IPS-18c (cell line): Measurements from ENCODE around the gene GDF2.

Experiments used
- H3K4me3 ChIP-seq: 2 replicates; pipeline ENCODE4 v1.7.0; 2013; ENCODE audit warnings: low read depth, mild to moderate bottlenecking, low read length, moderate library complexity; ENCODE audit not compliant: insufficient read depth
- H3K9me3 ChIP-seq: one replicate; pipeline ENCODE4 v1.6.1; 2013; ENCODE audit warnings: mild to moderate bottlenecking, low read length, moderate library complexity; ENCODE audit not compliant: control insufficient read depth, insufficient read depth

The GDF2 gene

DNA sequence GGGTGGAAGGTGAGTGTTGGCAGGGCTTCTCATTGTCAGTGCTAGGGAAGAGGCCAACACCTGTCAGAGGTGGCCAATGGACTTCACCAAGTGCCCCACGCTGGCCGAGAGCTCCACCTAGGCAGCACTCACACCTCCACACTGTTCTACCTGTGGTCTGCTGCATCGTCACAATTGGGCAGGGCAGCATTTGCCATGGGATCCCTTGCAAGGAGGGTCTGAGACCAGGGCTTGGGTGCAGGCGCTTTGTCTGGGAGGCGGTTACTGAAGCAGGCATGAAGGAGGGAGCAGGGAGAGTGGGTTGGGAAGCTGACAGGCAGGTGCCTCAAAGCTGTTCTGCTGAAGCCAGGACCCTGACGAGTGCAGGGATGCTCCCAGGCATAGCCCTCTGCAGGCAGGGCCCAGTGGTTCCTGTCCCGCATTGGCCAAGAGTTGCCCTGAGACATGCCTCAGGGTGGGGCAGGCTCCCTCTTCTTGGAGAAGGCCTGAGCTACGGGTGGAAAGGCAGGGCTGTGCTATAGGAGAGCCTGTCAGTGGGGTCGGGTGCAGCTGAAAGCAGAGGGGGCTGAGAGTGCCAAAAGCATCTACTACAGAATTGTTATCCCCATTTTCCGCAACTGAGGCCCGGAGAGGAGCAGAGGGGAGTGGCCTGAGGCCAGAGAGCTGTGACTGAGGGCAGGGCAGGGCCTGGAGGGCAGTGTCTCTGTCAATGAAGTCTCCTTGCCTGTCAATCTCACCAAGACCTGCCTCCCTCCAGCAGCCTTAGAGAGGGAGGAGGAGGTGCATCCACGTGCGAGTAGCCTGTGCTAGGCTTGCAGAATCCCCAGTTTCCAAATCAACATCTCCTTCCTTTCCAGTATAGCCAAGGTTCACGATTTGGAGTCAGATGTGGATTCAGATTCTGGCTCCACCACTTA lies 29.9 kb downstream of the GDF2 start:
- no peaks in the 10 kb centered on the region for H3K9me3 ChIP-seq
- no peak overlapping the region for H3K4me3 ChIP-seq

DNA sequence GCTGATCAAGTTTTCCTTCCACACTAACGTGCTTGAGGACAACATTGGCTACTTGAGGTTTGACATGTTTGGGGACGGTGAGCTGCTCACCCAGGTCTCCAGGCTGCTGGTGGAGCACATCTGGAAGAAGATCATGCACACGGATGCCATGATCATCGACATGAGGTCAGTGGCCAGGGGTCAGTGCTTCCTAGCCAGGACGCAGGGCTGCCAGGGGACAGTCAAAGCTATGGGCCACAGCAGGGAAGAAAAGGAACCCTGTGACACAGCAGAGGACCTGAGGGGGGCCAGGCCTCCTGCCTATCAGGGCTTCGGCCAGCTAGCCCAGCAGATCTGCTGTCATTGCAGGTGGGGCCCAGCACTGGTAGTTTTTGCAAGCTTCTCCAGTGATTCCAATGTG lies 31.1 kb downstream of the GDF2 start:
- H3K4me3 ChIP-seq, result no peak overlapping the region

DNA sequence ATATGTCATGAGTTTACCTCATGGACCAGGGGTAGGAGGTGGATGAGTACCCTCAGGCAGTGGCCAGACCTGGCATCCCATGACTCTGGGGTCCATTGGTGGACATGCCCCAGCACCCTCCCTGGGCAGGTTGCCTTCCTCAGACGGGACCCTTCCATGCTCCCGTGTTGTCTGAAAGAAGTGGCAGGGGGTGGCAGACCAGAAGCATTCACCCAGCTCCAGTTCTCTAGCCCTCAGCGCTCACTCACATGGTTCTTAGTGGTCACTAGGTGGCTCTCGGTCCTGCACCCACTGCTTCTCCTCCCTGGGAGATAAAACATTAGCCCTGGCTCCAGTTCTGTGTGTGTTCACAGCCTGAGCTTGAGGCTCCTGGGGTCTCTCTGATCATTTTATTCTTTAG lies 31.9 kb downstream of the GDF2 start:
- Histone ChIP-seq H3K9me3 (no peaks in the 10 kb centered on the region), H3K4me3 (no peak overlapping the region)

More for the DNA sequence above, 31.1 kb downstream of the GDF2 start:
- H3K9me3 ChIP-seq, result no peaks in the 10 kb centered on the region

DNA sequence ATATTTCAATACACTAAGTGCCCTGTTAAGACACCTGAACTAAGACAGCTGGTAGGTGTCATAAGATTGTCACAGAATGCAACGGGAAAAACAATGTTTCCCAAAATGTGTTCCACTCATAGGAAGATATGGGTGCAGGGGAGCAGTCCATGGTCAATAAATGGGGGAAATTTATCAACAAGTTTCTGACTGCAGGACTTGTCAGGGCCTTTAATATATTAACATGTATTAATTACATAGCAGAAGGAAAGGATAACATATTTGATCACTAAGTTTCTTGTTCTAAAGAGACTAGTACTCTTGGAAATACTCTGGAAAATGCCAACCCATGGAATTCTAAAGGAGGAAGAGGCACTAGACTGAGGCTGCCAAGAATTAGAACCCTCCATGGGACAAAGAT lies 32.6 kb downstream of the GDF2 start:
- Histone ChIP-seq H3K4me3 (no peak overlapping the region), H3K9me3 (no peaks in the 10 kb centered on the region)

DNA sequence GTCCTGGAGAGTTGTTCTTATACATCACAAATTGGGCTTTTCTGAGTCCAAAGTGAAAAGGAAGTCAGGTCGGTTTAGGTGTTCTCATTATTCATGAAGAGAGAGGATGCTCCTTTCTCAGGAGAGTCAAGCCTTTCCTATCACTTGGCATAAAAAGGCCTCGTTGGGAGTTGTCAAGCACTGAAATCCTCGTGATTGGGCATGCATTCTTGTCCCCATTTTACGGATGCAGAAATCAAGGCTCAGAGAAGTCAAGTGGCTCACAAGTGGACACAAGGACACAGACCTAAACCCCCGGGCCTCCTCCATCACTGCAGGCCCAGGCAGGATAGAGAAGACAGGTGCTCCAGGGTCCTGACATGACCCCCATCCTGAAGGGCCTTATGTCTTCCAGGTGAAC lies 34.5 kb downstream of the GDF2 start:
- Histone ChIP-seq H3K9me3 (no peaks in the 10 kb centered on the region), H3K4me3 (no peak overlapping the region)

DNA sequence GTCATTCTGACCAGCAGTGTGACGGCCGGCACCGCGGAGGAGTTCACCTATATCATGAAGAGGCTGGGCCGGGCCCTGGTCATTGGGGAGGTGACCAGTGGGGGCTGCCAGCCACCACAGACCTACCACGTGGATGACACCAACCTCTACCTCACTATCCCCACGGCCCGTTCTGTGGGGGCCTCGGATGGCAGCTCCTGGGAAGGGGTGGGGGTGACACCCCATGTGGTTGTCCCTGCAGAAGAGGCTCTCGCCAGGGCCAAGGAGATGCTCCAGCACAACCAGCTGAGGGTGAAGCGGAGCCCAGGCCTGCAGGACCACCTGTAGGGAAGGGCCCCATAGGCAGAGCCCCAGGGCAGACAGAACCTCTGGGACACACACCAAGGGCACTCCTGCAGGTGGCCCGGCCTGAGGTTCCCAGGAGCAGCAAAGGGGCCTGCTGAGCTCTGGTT lies 34.9 kb downstream of the GDF2 start:
- Histone ChIP-seq H3K9me3 (no peaks in the 10 kb centered on the region), H3K4me3 (no peak overlapping the region)

DNA sequence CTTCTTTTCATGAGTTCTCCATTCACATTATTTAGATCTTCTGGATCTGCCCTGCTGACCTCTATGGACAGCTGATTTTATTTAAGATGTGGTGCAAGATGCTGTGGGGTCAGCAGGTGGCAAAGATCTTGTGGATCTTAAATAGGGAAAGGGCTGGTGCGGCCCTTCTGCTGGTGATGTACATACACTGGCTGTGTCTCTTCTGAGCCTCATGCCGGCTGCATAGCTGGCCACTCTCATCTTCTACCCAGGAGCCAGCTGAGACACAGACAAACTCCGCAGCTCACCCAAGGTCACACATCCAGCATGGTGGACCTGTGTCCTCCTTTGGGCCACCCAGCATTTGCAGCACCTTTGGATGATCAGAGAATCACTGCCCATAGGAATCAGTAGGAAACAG lies 35.7 kb downstream of the GDF2 start:
- Histone ChIP-seq H3K4me3 (no peak overlapping the region), H3K9me3 (no peaks in the 10 kb centered on the region)

DNA sequence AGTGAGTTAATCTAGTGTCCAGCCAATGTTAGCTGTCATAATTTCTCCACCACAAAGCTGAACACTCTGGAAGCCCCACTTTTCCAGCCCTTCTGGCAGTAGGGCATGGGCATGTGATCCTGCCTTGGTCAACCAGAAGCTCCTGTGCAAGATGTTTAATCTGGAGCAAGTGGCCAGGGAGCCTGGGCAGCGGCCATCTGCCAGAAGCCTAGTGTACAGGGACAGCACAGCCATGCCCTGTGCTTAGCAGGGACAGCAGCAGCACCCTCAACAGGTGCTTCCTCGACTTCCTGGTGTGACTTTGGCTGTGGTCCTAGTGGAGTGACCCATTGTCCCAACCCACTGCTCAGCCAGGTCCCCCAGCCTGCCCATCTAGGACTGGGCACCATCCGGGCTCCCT lies 36.2 kb downstream of the GDF2 start:
- Histone ChIP-seq H3K9me3 (no peaks in the 10 kb centered on the region), H3K4me3 (no peak overlapping the region)

DNA sequence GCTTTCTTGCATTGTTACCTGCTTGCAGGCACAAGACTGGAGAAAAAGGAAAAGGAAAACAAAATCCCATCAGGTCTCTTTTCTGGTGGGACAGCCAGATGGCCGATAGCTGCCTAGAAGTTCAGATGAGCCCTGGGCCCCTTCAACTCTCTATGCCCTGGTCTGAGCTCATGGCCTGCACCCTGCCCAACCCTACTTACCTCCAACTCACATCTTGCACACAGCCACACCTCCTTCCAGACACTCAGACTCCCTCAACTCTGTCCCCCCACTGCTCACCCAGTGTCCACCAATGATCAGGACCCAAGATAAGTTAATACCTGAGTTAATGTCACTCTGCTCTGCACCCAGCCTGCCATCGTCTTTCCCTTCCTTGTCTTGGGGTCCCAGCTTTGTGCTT lies 36.8 kb downstream of the GDF2 start:
- no peak overlapping the region for H3K4me3 ChIP-seq
- no peaks in the 10 kb centered on the region for H3K9me3 ChIP-seq

DNA sequence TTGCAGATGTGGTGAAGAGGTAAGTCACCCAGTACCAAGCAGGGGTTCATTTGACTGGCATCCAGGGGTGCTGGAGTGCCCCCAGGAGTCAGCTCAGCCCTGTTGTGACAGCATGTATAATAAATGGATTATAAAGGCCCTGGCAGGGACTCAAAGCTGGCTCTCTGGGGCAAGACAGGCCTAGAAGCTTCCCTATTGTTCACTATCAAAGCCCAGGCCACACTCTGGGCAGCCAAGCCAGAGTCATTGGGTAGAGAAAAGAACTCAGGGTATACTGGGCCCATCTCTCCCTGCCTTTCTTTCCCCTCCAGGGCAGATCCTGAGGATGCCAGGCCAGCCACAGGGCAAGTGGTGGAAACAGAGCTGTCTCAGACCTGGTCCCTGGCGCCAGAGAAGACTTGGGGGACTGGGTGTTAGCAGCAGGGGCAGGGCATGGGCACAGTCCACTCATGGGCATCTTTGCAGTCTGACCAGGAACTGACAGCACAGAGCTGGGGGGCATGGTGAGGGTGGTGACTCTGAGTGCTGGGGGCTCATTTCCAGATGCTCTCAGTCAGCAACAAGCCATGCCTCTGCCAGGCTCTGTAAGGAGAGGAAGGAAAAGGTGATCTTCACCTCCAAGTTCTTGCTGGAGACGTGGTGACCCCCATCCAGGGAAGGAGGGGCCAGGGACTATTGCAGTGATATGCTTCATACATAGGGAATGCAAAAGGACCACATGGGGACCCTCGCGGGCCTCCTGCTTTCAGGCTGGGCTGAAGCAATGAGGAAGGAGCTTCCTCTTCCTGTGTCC lies 37.6 kb downstream of the GDF2 start:
- H3K9me3 ChIP-seq, result no peaks in the 10 kb centered on the region
- no peak overlapping the region for H3K4me3 ChIP-seq

DNA sequence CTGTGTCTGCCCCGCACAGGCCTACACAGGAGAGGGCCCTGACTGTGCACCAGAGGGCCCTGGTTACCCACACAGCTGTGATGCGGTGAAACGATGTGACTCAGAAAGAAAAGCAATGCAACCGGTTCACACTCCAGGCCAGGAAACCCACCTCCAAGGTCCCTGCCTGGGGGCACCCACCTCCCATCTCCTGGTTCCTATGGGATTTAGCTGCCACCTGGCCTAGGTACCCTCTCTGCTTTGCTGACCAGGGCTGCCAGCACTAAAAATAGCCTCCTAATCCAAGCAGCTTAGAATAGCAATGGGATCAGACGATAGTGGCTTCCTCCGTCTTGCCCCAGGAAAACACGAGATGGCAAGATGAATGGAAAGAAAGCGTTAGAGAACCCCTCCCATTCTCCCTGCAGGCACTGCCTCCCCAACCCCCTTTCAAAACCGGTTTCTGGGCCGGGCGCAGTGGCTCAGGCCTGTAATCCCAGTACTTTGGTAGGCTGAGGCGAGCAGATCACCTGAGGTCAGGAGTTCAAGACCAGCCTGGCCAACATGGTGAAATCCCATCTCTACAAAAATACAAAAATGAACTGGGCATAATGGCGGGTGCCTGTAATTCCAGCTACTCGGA lies 38.3 kb downstream of the GDF2 start:
- H3K9me3 ChIP-seq, result no peaks in the 10 kb centered on the region
- no peak overlapping the region for H3K4me3 ChIP-seq

DNA sequence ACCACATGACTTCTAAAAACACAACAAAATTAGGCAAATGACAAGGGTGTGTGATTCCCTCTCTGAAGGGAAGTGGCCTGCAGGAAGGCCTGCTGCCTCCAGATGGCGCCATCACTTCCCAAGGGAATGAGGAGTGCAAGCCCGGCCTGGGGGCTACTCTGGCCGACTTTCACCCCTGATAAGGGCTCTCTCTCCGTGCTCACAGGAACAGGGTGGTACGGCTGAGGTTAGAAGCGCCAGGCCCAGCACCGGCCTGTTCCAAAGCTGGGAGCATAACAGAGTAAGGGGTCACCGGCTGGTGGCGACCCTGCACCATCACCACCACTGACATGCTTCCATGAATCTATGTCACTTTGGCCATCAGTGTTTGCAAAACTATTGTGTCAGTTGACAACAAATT lies 39.0 kb downstream of the GDF2 start:
- no peaks in the 10 kb centered on the region for H3K9me3 ChIP-seq
- H3K4me3 ChIP-seq, result no peak overlapping the region

DNA sequence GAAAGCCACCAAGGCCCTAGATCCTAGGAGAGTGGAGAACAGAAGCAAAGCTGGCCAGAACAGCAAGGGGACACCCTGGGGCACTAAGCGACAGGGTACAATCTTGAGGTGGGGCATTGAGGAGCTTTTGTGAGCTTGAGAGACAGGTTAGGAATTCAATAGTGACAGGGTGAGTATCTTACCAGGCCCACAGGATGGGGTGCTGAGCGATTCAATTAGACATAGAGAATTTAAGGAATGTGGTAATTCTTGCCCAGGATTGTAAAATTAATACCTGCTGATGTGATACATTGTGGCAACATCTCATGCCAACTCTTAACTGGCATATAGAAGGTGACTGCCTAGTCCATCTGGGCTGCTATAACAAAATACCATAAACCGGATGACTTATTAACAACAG lies 39.9 kb downstream of the GDF2 start:
- H3K9me3 ChIP-seq, result no peaks in the 10 kb centered on the region

DNA sequence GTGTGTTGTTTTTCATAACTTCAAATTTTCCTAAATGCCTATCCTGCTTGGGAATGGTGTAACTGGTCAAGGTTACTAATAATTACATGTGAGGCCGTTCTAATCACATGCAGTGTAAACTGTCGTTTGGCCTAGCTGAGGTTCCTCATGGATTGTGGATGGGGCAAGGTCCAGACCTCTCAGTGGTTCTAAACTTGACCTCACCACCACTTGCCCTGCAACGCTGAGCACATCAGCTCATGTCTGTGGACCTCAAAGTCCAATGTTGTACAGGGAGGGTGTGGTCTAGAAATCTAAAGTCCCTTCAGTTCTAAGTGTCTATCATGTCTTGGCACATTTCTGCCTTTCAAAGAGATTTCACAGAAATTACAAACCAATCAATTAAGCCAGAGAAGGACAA lies 41.5 kb downstream of the GDF2 start:
- Histone ChIP-seq H3K4me3 (no peak overlapping the region), H3K9me3 (no peaks in the 10 kb centered on the region)

More for the DNA sequence above, 39.9 kb downstream of the GDF2 start:
- H3K4me3 ChIP-seq, result no peak overlapping the region

DNA sequence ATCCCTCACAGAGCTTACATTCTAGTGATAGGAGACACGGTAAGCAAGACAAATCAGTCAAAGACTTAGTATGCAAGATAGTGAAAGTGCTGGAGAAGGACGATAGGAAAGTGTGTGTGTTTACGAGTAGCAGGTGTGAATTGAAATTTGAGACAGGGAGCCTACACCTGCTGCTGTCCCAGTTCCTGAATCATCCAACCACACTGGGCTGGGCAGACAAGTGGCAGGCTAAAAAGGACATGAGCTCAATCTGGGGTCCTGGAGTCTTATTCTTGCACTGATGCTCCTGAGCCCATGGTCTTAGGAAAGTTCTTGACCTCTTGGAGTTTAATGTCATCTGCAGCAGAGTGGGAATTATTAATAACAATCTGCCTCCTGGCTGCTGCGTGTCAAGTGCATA lies 42.1 kb downstream of the GDF2 start:
- Histone ChIP-seq H3K4me3 (no peak overlapping the region), H3K9me3 (no peaks in the 10 kb centered on the region)

DNA sequence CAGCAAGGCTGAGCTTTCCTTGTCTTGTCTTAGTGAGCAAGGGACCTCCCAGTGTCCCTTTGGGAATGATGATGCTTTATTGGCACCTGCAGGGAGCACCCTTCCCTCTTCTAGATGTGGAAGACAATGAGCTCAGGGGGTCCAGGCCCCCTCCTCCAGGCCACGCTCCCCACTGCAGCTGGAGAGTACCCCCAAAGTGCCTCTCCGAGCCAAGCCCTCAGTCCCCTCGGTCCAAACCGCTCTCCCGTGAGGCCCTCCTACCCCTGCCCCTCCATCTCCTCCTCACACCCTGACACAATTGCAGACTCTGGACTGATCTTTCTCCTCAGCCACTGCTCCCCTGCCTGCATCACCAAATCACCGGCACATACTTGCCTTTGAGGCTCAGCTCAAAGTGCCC lies 42.7 kb downstream of the GDF2 start:
- Histone ChIP-seq H3K4me3 (no peak overlapping the region), H3K9me3 (no peaks in the 10 kb centered on the region)

DNA sequence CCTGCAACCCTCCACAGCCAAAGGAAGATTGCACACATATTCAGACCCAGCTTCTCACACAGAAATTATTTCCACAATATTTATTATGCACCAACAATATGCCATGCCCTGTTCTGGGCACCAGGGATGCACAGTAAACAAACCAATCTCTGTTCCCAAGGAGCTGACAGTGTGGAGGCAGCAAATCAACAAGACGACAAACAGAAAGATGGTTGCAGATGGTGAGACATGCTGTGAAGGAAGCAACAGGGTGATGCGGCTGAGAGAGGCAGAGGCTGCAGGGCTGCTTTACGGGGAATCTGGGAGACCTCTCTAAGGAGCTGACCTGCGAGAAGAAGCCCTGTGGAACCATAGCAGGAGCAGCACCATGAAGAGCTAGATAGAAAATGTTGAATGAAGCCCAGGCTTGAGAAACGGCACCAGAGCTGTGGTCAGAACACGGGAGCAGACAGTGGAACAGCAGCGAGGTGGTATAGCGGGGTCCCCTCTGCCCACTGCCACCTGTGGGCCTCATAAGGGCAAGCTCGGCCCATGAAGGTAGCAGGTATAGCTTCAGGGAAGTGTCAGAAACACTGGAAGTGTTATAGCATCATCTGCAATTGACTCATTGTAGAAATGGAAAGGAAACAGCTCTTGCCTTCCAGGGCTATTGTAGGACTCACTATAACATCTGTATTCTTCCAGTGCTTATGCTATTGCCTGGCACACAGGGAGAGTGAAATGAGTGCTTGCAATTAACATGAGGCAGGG lies 43.4 kb downstream of the GDF2 start:
- H3K4me3 ChIP-seq, result no peak overlapping the region
- H3K9me3 ChIP-seq, result no peaks in the 10 kb centered on the region
